ENCODE results near the gene SAXO2.
"Not testable (repeated sequence)": the region's sequence is repeated elsewhere in the genome, so short reads cannot be mapped to it uniquely, and the experiment has no call there.

Gene SAXO2

DNA sequence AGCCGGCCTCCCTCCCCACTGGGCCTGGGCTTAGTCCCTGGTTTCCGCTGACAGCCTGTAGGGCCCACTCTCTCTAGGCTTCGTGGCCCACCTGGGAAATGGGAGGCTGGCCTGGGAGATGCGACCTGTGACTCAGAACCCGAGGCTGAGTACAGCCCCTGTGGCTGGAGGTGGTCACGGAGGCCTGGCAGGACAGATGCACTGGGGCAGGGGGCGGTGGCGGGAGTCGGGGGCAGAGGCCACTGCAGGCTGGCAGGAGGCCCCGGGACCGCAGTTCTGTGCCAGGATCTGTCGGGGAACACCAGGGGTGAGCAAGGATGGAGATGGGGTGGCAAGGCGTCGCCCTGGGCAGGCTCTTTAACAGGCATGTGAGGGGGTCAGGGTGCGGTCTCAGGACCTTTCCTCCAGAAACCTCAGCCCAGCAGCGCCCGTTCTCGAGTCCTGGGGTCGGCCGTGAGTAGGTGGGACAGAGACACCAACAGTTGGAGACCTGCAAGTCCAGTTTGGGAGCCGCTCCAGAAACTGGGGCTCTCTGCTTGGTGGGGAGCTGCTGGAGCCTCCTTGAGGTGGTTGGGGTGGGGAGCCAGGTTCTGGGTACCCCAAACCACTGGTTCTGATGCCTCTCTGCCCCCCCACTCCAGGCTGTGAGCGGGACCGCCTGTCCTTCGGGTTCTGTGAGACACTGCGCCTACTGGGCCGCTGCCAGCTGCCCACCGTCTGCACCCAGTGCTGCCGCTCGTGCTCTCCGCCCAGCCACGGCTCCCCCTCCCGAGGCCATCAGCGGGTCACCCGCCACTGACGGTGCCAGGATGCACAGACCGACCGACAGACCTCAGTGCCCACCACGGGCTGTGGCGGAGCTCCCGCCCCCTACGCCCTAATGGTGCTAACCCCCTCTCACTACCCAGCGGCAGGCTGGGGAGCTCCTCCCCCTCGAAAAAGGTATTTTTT, 71.3 kb downstream of the SAXO2 start:
- DNase-seq, result not testable (repeated sequence)
